Subcutaneous adipose tissue (tissue), 4 donors: ENCODE results near the gene STEAP2. TPM values are rescaled to one million over a fixed set of nuclear protein-coding genes. Genes with fewer than 3 reads are reported as not detected.

Experiments used
- total RNA-seq, 4 donors: library from RNA; depleted of rRNA; stranded (reverse); fragments of >200 nt; gene quantifications; one replicate each; pipeline ENCODE4 v1.1.0, GENCODE V29; 2016
- TF ChIP-seq, protein P1 (sequence below): fragments of 450-650 bp; IDR thresholded peaks from one replicate; pipeline ENCODE4 v1.5.1; 2016; ENCODE audit warnings: low read depth, mild to moderate bottlenecking, control low read depth, antibody characterized with exemption, moderate library complexity

The STEAP2 gene
- 10 to 100 TPM; 10.5 to 21.2 (median 17.1) TPM for total RNA-seq

DNA sequence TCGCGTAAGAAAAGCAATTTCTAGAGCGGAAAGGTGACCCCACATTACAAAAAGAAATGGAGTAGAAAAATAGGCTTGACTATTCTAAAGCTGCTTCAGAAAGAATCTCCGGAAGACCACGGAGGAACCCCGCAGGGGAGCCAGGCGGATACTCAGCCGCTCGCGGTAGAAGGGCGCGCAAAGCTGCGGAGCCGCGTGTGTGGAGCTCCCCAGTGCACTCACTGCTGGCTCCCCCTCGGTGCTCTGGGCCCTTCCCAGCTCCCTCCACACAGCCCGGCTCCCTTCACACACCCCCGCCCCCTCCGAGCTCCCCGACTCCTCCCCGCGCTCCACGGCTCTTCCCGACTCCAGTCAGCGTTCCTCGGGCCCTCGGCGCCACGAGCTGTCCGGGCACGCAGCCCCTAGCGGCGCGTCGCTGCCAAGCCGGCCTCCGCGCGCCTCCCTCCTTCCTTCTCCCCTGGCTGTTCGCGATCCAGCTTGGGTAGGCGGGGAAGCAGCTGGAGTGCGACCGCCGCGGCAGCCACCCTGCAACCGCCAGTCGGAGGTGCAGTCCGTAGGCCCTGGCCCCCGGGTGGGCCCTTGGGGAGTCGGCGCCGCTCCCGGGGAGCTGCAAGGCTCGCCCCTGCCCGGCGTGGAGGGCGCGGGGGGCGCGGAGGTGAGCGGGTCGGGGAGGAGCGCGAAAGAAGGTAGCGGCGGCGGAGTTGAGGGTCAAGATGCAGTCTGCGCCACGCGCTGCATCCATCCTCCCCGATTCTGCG lies at the start of gene STEAP2:
TSS of gene STEAP2 (plus strand) at position 350 of the 758 bp plus-strand sequence. CDS start 13,343 bp downstream, outside the sequence.
- TF ChIP-seq, protein P1, sequence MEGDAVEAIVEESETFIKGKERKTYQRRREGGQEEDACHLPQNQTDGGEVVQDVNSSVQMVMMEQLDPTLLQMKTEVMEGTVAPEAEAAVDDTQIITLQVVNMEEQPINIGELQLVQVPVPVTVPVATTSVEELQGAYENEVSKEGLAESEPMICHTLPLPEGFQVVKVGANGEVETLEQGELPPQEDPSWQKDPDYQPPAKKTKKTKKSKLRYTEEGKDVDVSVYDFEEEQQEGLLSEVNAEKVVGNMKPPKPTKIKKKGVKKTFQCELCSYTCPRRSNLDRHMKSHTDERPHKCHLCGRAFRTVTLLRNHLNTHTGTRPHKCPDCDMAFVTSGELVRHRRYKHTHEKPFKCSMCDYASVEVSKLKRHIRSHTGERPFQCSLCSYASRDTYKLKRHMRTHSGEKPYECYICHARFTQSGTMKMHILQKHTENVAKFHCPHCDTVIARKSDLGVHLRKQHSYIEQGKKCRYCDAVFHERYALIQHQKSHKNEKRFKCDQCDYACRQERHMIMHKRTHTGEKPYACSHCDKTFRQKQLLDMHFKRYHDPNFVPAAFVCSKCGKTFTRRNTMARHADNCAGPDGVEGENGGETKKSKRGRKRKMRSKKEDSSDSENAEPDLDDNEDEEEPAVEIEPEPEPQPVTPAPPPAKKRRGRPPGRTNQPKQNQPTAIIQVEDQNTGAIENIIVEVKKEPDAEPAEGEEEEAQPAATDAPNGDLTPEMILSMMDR: no peak

DNA sequence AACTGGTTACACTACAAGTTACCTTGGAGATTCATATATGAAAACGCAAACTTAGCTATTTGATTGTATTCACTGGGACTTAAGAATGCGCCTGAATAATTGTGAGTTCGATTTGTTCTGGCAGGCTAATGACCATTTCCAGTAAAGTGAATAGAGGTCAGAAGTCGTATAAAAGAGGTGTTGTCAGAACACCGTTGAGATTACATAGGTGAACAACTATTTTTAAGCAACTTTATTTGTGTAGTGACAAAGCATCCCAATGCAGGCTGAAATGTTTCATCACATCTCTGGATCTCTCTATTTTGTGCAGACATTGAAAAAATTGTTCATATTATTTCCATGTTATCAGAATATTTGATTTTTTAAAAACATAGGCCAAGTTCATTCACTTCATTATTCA lies 48.0 kb upstream of the STEAP2 start:
- TF ChIP-seq, protein P1: no peak

DNA sequence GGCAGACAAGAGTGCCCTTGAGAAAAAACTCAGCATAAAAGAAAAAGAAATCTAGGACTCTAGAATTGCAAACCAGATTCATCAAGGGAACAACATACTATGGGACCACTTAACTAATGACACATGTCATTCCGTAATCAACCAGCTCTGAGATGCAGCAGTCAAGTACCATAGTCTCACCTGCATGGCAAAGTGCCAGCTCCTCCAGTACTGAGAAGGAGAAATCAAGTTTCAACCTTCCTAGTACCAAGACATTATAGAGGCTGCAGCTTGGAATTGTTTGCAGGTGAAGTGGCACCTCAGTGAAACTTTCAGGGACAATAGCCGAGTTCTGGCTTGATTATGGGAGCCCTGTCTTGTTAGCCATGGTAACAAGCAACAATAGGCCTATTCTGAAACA lies 45.8 kb upstream of the STEAP2 start:
- TF ChIP-seq, protein P1: no peak

DNA sequence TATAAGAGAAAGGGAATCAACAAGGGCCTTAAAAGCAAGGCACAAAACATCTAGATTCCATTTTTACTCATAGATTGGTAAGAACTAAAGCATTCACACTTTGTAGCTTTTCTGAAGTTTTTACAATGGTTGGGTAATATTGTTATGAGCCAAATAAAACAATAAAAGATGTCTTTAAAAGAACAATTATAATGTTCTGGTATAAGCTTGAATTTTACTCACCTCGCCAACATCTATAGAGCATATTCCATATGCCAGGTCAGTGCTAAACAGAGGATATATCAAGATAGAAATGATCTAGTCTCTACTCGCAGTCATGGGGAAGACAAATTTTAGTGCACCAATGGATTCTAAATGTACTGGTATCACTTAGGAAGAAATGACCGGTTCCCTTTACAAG lies 45.4 kb upstream of the STEAP2 start:
- TF ChIP-seq, protein P1: no peak

DNA sequence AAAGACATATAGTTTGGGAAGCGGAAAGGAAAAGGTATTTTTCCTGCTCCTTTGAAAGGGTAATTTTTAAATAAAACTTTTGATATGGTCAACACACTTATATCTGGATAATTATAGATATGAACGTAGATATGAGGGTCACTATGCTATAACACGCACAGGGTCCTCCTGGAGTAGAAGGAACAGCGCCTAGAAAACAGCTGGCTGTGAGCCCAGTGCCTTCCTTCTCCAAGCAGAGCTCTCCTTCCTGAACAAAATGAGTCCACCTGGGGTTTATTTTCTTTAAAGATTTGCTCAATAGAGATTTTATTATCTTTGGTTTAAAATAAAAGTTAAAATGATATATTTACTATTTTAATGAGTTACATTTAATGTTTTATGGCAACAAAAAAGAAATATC lies 44.2 kb upstream of the STEAP2 start:
- TF ChIP-seq, protein P1: no peak

DNA sequence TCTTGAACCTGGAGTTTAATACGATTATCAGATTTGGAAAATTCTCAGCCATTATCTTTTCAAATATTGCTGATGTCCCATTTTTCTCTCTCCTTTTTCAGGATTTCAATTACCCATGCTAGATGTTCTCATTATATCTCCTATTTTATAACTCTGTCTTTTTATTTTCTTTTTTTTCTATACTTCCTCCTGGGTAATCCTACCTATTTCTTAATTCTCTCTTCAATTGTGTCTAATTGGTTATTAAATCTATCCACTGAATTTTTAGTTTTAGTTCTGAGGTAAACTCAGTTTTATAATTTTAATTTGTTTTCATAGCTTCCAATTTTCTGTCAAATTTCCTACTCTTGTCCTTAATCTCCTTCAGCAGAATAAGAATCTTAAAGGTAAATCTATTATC lies 41.6 kb upstream of the STEAP2 start:
- TF ChIP-seq, protein P1: no peak

DNA sequence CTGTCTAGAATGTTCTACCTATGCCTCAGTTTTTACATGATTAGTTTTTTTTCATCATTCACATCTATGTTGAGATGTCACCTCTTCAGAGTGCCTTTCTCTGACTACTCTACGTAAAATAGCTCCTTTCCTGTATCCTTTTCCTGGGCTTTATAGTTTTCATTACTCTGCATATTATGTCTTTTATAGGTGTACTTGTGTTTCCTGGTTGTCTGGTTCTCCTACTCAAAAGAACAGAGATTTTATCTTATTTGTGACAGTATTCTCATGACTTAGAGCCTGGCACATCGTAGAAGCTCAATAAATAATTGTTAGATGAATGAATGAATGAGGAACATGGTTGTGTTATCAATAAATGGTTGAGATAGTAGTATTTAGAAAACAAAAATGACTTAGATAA lies 39.4 kb upstream of the STEAP2 start:
- TF ChIP-seq, protein P1: no peak
